Measurements from ENCODE around the gene PRPH.
"Not testable (repeated sequence)": the region's sequence is repeated elsewhere in the genome, so short reads cannot be mapped to it uniquely, and the experiment has no call there.

PRPH gene

DNA sequence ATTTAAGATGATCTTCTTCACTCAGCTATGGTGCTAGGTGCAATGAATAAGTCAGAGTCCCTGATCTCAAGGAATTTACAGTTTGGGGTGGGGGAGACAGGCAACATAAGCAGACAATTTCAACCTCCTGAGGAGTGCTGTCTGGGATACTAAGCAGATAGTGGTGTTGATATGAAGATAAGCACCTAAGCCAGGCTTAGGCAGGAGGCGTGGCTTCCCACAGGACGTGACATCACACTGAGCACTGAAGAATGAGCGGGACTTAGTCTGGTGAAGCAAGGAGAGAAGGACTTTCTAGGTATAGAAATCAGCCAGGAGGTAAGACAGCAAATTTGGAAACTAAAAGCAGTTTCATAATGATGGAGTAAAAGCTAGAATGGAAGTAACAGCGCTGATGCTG lies 6.8 kb downstream of the PRPH start:
- no peak for DNase-seq (ENCODE audit: low spot score)

DNA sequence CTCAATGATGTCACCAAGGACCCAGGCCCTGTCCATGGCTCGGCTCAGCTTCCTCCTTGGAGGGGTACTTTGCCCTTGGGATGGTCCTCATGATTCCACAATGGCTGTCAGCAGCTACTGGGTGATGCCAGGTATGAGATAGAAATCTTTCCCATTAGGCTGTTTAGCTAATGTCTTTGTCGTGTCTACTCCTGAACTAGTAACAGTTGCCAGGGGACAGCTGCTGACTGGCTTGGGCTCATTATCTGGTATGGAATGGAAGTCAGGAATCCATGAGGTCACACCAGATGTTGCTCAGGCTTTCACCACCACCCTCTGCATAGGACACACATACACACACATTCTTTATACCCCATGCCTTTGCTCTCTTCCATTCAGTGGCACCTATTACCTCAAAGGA lies 9.2 kb downstream of the PRPH start:
- no peak for DNase-seq (ENCODE audit: low spot score)

DNA sequence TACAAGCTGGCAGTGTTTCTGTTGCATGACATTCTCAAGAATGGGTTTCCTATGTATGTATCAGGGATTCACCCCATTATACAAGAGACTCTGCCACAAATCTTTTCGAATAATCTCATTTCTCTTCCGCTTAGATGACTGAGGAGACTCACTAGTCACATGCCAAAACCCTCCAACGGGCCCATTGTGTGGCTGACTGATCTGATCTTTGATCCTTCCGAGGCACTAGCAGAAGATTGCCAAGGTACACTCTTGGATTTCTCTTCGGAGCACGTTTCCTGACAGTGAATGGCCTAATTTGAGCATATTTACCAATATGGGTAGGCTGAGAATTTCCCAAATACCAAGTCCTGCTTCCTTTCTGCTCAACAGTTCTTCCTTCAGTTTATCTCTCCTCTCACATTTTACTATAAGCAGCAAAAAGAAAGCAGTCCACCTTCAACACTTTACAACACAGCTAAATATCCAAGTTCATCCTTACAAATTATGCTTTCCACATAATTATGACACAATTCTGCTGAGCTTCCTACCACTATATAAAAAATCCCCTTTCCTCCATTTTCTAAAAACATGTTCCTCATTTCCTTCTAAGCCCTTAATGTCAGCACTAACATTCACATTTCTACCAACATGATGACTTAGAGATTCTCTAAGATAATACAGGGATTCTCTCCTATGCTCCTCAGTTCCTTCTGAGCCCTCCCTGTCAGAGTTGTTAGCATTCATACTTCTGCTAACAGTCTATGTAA lies 11.0 kb downstream of the PRPH start:
- no peak for DNase-seq (ENCODE audit: low spot score)

DNA sequence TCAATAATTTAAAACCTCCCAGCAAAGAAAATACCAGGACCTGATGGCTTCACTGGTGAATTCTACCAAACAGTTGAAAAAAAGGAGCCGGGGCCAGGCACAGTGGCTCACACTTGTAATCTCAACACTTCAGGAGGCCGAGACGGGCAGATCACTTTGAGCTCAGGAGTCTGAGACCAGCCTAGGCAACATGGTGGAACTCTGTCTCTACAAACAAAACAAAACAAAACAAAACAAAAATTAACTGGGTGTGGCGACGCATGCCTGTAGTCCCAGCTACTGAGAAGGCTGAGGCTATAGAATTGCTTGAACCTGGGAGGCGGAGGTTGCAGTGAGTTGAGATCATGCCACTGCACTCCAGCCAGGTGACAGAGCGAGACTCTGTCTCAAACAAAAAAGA lies 14.4 kb downstream of the PRPH start:
- DNase-seq (ENCODE audit: low spot score), result no peak

DNA sequence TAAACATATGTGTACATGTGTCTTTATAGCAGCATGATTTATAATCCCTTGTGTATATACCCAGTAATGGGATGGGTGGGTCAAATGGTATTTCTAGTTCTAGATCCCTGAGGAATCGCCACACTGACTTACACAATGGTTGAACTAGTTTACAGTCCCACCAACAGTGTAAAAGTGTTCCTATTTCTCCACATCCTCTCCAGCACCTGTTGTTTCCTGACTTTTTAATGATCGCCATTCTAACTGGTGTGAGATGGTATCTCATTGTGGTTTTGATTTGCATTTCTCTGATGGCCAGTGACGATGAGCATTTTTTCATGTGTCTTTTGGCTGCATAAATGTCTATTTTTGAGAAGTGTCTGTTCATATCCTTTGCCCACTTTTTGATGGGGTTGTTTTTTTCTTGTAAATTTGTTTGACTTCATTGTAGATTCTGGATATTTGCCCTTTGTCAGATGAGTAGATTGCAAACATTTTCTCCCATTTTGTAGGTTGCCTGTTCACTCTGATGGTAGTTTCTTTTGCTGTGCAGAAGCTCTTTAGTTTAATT lies 15.6 kb downstream of the PRPH start:
- DNase-seq (ENCODE audit: low spot score), result not testable (repeated sequence)

DNA sequence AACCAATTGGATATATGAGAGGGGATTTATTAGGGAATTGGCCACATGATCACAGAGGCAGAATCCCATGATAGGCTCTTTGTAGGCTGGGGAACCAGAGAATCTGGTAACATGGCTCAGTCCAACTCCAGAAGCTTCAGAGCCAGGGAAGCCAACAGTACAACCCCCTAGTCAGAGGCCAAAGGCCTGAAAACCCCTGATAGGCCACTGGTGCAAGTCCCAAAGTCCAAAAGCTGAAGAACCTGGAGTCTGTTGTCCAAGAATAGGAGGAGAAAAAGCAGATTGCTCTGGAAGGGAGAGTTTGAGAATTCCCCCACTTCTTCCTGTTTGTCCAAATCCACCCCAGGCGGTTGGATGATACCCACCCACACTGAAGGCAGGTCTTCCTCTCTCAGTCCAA lies 19.9 kb downstream of the PRPH start:
- DNase-seq (ENCODE audit: low spot score), result no peak

- not testable (repeated sequence) for DNase-seq (ENCODE audit: low spot score)
Measured at GRCh38 chr12:49317118-49317517, 22.2 kb downstream of the PRPH start.

DNA sequence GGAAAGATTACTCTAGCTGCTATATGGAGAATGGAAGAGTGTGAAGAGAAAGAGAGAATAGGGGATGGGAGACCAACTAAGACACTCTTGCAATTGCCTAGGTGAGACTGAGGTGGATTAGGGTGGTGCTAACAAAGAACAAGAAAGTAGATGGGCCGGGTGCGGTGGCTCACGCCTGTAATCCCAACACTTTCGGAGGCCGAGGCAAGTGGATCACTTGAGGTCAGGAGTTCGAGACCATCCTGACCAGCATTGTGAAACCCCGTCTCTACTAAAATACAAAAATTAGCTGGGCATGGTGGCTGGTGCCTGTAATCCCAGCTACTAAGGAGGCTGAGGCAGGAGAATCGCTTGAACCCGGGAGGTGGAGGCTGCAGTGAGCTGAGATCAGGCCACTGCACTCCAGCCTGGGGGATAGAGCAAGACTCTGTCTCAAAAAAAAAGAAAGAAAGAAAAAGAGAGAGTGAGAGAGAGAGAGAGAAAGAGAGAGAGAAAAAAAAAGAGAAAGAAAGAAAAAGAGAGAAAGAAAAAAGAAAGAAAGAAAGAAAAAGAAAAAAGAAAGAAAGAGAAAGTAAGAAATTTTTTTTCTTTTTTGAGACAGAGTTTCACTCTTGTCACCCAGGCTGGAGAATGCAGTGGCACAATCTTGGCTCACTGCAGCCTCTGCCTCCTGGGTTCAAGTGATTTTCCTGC lies 25.6 kb downstream of the PRPH start:
- not testable (repeated sequence) for DNase-seq (ENCODE audit: low spot score)

DNA sequence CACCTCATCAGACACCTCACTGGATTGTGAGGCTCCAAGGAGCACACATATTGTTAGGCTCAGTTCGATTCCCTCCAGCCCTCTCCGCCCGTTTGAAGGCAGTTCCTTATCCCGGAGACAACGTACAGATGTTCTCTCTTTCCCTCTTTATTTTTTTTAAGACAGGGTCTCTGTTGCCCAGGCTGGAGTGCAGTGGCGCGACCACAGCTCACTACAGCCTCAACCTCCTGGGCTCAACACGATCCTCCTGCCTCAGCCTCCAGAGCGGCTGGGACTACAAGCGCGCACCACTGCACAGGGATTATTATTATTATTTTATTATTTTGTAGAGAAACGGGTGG lies 27.4 kb downstream of the PRPH start:
- DNase-seq (ENCODE audit: low spot score), result no peak

GRCh38 chr12:49322708-49323523 lies 28.0 kb downstream of the PRPH start, which contains the start of gene TROAP:
Gene TROAP, plus strand, starts transcription at chr12:49323255. Its CDS starts 354 bp downstream, at chr12:49323609.
- peak; percentile 98 for DNase-seq (ENCODE audit: low spot score)

DNA sequence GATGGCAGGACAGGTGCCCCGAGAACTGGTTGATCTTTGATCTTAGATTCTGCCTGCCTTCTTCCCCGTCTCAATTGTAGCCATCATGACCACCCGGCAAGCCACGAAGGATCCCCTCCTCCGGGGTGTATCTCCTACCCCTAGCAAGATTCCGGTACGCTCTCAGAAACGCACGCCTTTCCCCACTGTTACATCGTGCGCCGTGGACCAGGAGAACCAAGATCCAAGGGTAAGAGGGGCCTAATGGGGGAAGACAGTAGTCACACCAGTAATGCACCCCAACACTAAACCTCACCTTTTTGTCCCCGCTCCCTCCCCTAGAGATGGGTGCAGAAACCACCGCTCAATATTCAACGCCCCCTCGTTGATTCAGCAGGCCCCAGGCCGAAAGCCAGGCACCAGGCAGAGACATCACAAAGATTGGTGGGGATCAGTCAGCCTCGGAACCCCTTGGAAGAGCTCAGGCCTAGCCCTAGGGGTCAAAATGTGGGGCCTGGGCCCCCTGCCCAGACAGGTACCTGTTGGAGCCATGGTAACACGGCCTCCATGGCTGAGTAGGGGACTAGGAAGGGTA lies 28.7 kb downstream of the PRPH start:
- no peak for DNase-seq (ENCODE audit: low spot score)

DNA sequence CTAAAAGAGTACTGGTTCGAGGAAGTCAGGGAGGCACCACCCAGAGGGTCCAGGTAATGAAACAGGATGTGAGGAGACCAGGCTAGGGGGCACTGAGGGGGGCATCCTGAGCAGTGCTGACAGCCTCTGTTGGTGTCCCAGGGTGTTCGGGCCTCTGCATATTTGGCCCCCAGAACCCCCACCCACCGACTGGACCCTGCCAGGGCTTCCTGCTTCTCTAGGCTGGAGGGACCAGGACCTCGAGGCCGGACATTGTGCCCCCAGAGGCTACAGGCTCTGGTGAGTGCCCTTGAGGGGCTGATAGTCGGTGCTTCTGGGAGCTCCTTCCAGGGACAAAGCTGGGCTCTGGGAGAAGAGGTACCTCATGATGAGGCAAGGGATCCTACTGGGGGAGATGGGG lies 30.7 kb downstream of the PRPH start:
- DNase-seq (ENCODE audit: low spot score), result no peak

DNA sequence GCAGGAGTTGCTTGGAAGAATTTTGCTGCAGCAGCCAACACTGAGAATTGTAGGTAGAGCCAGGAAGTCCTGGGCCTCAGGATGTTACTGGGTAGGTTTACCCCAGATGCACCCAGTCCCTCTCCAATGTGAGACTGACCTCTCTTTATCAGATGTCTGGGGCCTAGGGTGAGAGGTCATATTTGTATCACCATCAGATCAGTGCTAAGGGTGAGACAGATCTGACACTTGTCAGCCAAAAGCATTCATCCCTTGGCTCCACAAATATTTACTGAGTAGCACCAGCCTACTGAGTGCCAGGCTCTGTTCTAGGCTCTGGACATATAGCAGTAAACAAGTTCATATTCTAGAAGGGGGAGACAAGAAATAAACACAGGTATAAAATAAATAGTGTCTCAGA lies 32.4 kb downstream of the PRPH start:
- DNase-seq (ENCODE audit: low spot score), result no peak

DNA sequence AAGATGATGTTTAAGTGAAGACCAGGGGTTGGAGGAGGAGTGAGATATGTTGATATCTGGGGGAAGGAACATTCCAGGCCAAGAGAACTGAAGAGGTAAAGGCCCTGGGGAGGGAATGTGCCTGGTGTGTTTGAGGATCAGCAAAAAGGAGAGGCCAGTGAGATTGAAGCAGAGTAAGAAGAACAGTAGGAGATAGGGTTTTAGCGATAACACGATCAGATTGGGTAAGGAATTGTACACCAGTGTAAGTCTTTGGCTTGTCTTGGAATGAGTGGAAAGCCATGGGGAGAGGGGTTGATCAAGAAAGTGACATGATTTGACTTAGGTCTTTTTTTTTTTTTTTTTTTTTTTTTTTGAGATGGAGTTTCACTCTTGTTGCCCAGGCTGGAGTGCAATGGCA lies 32.9 kb downstream of the PRPH start:
- no peak for DNase-seq (ENCODE audit: low spot score)

- no peak for DNase-seq (ENCODE audit: low spot score)
Measured at GRCh38 chr12:49328816-49329215, 33.9 kb downstream of the PRPH start.

GRCh38 chr12:49330032-49330619 lies 35.2 kb downstream of the PRPH start:
- no peak for DNase-seq (ENCODE audit: low spot score)

DNA sequence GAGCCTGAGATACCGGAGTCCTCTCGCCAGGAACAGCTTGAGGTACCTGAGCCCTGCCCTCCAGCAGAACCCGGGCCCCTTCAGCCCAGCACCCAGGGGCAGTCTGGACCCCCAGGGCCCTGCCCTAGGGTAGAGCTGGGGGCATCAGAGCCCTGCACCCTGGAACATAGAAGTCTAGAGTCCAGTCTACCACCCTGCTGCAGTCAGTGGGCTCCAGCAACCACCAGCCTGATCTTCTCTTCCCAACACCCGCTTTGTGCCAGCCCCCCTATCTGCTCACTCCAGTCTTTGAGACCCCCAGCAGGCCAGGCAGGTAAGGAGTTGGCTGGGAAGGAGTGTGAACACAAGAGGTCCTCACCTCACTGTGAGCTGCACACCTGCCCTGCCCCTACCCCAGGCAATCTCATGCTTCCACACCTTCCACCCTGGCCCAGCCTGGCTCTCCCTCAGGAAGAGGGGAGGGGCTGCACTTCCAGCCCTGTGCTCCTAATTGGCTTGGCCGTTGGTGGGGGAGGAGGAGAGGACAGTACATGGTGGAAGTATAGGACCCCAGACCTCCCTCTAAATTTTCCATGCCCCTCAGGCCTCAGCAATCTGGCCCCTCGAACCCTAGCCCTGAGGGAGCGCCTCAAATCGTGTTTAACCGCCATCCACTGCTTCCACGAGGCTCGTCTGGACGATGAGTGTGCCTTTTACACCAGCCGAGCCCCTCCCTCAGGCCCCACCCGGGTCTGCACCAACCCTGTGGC lies 35.9 kb downstream of the PRPH start:
- DNase-seq (ENCODE audit: low spot score), result no peak

DNA sequence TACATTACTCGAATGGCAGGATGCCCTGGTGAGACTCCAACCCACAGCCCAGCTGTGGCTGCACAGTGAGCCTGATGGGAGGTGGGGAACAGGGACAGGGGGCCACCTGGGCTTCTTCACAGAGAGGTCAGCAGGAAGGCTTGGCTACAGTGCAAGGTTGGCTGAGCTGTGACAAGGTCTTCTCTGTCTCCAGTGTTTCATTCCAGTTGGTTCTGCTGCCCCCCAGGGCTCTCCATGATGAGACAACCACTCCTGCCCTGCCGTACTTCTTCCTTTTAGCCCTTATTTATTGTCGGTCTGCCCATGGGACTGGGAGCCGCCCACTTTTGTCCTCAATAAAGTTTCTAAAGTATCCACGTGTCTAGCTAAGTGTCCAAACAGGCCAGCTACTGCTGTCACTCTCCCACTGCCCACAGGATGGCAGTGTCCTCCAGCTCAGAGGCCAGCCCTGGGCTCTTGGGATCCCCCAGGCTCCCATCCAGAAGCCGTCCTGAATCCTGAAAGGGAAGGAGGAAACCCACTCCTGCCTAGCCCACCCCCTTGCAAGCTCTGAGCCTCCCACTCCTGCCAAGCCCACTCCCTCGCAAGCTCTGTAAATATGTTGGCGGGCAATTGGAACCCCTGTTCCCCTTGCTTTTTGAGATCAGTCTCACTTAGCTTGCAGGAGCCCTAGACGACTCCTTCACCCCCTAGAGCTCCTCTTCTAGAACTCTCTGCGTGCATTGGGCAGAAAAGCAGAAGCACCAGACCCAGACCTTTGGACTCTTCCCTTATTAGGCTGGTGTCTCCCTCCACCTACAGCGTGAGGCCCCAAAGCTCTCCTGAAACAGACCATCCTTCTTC lies 36.7 kb downstream of the PRPH start:
- peak; percentile 96 for DNase-seq (ENCODE audit: low spot score)

GRCh38 chr12:49332441-49332861 lies 37.5 kb downstream of the PRPH start:
- no peak for DNase-seq (ENCODE audit: low spot score)

GRCh38 chr12:49332891-49333371 lies 38.0 kb downstream of the PRPH start:
- DNase-seq (ENCODE audit: low spot score), result no peak
